ENCODE data around the gene TBATA. TPM values are rescaled to one million over a fixed set of nuclear protein-coding genes. Genes with fewer than 3 reads are reported as not detected.

TBATA gene, protein sequence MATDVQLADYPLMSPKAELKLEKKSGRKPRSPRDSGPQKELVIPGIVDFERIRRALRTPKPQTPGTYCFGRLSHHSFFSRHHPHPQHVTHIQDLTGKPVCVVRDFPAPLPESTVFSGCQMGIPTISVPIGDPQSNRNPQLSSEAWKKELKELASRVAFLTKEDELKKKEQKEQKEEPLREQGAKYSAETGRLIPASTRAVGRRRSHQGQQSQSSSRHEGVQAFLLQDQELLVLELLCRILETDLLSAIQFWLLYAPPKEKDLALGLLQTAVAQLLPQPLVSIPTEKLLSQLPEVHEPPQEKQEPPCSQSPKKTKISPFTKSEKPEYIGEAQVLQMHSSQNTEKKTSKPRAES
- total RNA-seq = not detected
- not detected for polyA plus RNA-seq

- H3K27me3 ChIP-seq (ENCODE audit: control insufficient read depth in 4 of 4, insufficient read depth in 4 of 4, low read length in 3 of 4) = no peaks in the 10 kb centered on the region
- H3K4me1 ChIP-seq (ENCODE audit: control insufficient read depth in 4 of 4, insufficient read depth in 4 of 4, low read length in 3 of 4) = no peaks in the 10 kb centered on the region
- 86% methylated on average over 4 of the region's 4 CpGs for WGBS
- H3K9ac ChIP-seq (ENCODE audit: low read depth in 1 of 2, low read length in 2 of 2) = no peak within 1 kb of the TSS
- no peak within 1 kb of the TSS for H3K27ac ChIP-seq (ENCODE audit: low read depth in 1 of 2, low read length in 2 of 2)
- TF ChIP-seq JUND (IDR thresholded peaks at IDR 0.05) (no peak), HNF4A (conservative IDR thresholded peaks at IDR 0.05) (no peak), FOXA2 (IDR thresholded peaks at IDR 0.05) (no peak), SP1 (IDR thresholded peaks at IDR 0.05) (no peak), FOXA1 (IDR thresholded peaks at IDR 0.05) (no peak), ATF3 (IDR thresholded peaks at IDR 0.05) (no peak), NR2F2 (IDR thresholded peaks at IDR 0.05) (no peak), TAF1 (conservative IDR thresholded peaks at IDR 0.05) (no peak), RXRA (IDR thresholded peaks at IDR 0.05) (no peak)
- TF ChIP-seq, protein P1, sequence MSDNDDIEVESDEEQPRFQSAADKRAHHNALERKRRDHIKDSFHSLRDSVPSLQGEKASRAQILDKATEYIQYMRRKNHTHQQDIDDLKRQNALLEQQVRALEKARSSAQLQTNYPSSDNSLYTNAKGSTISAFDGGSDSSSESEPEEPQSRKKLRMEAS (IDR thresholded peaks at IDR 0.05) = no peak
- H3K9me3 ChIP-seq (ENCODE audit: control insufficient read depth in 4 of 4, low read length in 3 of 4) = no peaks in the 10 kb centered on the region
- H3K36me3 ChIP-seq (ENCODE audit: control insufficient read depth in 4 of 4, insufficient read depth in 3 of 4, low read depth in 1 of 4, low read length in 3 of 4) = no peaks in the 10 kb centered on the region
- no peak within 1 kb of the TSS for H3K4me3 ChIP-seq (ENCODE audit: low read depth in 1 of 3, low read length in 3 of 3)
- DNase-seq (ENCODE audit: low spot score) = peak; percentile 30
Measured at GRCh38 chr10:70785190-70785589, at the start of gene TBATA. TBATA (minus strand) TSS chr10:70785377; CDS start chr10:70783379, 1,998 bp downstream.

GRCh38 chr10:70834441-70835151, 49.4 kb upstream of the TBATA start:
- H3K4me3 ChIP-seq (ENCODE audit: low read depth in 1 of 3, low read length in 3 of 3) = no peak overlapping the region
- H3K27me3 ChIP-seq (ENCODE audit: control insufficient read depth in 4 of 4, insufficient read depth in 4 of 4, low read length in 3 of 4) = no peaks in the 10 kb centered on the region
- no peak for DNase-seq (ENCODE audit: low spot score)
- WGBS = 61% methylated on average over 7 of the region's 7 CpGs
- peaks cover 0 to 2% (median 0%) of the 10 kb centered on the region in 4 donors for H3K9me3 ChIP-seq (ENCODE audit: control insufficient read depth in 4 of 4, low read length in 3 of 4)
- H3K9ac ChIP-seq (ENCODE audit: low read depth in 1 of 2, low read length in 2 of 2) = no peak overlapping the region
- peak overlapping the region; percentile 28 to 45 for H3K27ac ChIP-seq (ENCODE audit: low read depth in 1 of 2, low read length in 2 of 2)
- H3K36me3 ChIP-seq (ENCODE audit: control insufficient read depth in 4 of 4, insufficient read depth in 3 of 4, low read depth in 1 of 4, low read length in 3 of 4) = peaks cover 0 to 2% (median 1%) of the 10 kb centered on the region in 4 donors
- peaks cover 6 to 29% (median 28%) of the 10 kb centered on the region in 4 donors for H3K4me1 ChIP-seq (ENCODE audit: control insufficient read depth in 4 of 4, insufficient read depth in 4 of 4, low read length in 3 of 4)
- TF ChIP-seq ZBTB33 (IDR thresholded peaks at IDR 0.05) = peak; percentile 52
- TF ChIP-seq FOXA2 (IDR thresholded peaks at IDR 0.05) = peak; percentile 30
- TF ChIP-seq RXRA (IDR thresholded peaks at IDR 0.05) = peak; percentile 94 to 95
- peak; percentile 79 for TF ChIP-seq NR2F2 (IDR thresholded peaks at IDR 0.05)
- no peak for TF ChIP-seq GABPA (IDR thresholded peaks at IDR 0.05 in 1 of 2, conservative IDR thresholded peaks at IDR 0.05 in 1 of 2)
- TF ChIP-seq YY1 (IDR thresholded peaks at IDR 0.05) = peak; percentile 73
- peak; percentile 69 to 76 for TF ChIP-seq JUND (IDR thresholded peaks at IDR 0.05)
- TF ChIP-seq, protein P2, sequence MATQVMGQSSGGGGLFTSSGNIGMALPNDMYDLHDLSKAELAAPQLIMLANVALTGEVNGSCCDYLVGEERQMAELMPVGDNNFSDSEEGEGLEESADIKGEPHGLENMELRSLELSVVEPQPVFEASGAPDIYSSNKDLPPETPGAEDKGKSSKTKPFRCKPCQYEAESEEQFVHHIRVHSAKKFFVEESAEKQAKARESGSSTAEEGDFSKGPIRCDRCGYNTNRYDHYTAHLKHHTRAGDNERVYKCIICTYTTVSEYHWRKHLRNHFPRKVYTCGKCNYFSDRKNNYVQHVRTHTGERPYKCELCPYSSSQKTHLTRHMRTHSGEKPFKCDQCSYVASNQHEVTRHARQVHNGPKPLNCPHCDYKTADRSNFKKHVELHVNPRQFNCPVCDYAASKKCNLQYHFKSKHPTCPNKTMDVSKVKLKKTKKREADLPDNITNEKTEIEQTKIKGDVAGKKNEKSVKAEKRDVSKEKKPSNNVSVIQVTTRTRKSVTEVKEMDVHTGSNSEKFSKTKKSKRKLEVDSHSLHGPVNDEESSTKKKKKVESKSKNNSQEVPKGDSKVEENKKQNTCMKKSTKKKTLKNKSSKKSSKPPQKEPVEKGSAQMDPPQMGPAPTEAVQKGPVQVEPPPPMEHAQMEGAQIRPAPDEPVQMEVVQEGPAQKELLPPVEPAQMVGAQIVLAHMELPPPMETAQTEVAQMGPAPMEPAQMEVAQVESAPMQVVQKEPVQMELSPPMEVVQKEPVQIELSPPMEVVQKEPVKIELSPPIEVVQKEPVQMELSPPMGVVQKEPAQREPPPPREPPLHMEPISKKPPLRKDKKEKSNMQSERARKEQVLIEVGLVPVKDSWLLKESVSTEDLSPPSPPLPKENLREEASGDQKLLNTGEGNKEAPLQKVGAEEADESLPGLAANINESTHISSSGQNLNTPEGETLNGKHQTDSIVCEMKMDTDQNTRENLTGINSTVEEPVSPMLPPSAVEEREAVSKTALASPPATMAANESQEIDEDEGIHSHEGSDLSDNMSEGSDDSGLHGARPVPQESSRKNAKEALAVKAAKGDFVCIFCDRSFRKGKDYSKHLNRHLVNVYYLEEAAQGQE (IDR thresholded peaks at IDR 0.05) = peak; percentile 52
- no peak for TF ChIP-seq CTCF (IDR thresholded peaks at IDR 0.05; ENCODE audit: low read depth, low read length, missing input control)
- TF ChIP-seq FOXA1 (IDR thresholded peaks at IDR 0.05) = no peak
- peak; percentile 92 for TF ChIP-seq HNF4G (IDR thresholded peaks at IDR 0.05)
- TF ChIP-seq HNF4A (conservative IDR thresholded peaks at IDR 0.05) = peak; percentile 96 to 98
- no peak for TF ChIP-seq TAF1 (conservative IDR thresholded peaks at IDR 0.05)
- peak in 1 of 2 donors; percentile 17 for TF ChIP-seq EGR1 (IDR thresholded peaks at IDR 0.05; ENCODE audit: low read depth in 2 of 2)
- no peak for TF ChIP-seq ATF3 (IDR thresholded peaks at IDR 0.05)
- TF ChIP-seq, protein P1 (IDR thresholded peaks at IDR 0.05) = peak; percentile 52
- peak in 1 of 2 donors; percentile 37 for TF ChIP-seq RAD21 (IDR thresholded peaks at IDR 0.05)
- TF ChIP-seq SP1 (IDR thresholded peaks at IDR 0.05) = peak; percentile 88

All from liver (tissue), 9 donors.